ENCODE results near the gene SMAD7. TPM values are rescaled to one million over a fixed set of nuclear protein-coding genes. Genes with fewer than 3 reads are reported as not detected.

Gene SMAD7
- total and polyA plus RNA-seq, 10 of the 15 experiments (the other 5 are each of a cell fraction or from before 2014, with no cell fraction given), result 1.3 to 22.5 (median 8.0) TPM

DNA sequence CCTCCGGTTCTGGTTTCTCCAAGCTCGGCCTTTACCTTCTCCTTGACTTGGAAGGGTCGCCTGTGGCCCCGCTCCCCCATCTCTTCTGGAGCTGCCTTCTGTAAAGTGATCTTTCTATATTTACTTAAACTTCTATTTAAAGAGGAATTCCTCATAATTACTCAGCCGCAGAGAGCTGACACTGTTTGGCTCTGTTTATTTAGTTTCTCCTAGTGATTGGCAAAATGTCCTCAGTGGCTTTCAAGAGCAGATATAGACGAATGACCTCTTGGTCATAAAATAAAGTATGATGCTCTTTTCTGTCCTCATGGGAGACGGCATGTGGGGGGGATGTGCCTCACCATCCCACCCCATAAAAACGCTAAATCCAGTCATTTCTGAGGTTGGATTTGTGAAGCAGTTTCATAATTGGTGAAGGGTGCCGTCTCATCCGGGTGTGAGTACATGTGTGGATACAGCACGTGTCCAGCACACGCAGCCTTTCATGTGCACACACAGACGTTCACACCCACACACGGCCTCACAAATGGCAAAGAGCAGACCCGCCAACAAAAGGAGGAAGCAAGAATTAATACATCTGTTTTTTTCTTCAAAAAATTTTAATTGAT, 43.4 kb upstream of the SMAD7 start:
- FAIRE-seq (no peak), DNase-seq (ENCODE audit: low read depth, low spot score) (no peak), ATAC-seq (no peak)
- no peaks in the 10 kb centered on the region for H3K79me2 ChIP-seq (ENCODE audit: control insufficient read depth, insufficient read depth, low read length)
- SMC1A ChIA-PET (ENCODE audit: uncharacterized antibody, unreplicated experiment), result no interaction called here
- no peak overlapping the region for H2AFZ ChIP-seq (ENCODE audit: control insufficient read depth, low read depth, low read length)
- WGBS (ENCODE audit: insufficient coverage, insufficient replicate concordance, low lambda C conversion rate, missing lambda C conversion rate), result 46% methylated on average over 15 of the region's 15 CpGs
- intact Hi-C loops (cut with micrococcal nuclease; ENCODE audit: unreplicated experiment), result no loop called here
- H3K4me2 ChIP-seq (ENCODE audit: control insufficient read depth, insufficient read depth), result no peak overlapping the region
- no peak overlapping the region for H3K27ac ChIP-seq (ENCODE audit: control insufficient read depth, insufficient read depth)
- RAD21 ChIA-PET (ENCODE audit: unreplicated experiment), result no interaction called here
- TF ChIP-seq, protein P1, sequence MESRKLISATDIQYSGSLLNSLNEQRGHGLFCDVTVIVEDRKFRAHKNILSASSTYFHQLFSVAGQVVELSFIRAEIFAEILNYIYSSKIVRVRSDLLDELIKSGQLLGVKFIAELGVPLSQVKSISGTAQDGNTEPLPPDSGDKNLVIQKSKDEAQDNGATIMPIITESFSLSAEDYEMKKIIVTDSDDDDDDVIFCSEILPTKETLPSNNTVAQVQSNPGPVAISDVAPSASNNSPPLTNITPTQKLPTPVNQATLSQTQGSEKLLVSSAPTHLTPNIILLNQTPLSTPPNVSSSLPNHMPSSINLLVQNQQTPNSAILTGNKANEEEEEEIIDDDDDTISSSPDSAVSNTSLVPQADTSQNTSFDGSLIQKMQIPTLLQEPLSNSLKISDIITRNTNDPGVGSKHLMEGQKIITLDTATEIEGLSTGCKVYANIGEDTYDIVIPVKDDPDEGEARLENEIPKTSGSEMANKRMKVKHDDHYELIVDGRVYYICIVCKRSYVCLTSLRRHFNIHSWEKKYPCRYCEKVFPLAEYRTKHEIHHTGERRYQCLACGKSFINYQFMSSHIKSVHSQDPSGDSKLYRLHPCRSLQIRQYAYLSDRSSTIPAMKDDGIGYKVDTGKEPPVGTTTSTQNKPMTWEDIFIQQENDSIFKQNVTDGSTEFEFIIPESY (IDR thresholded peaks at IDR 0.05), result no peak
- TF ChIP-seq RFX5 (IDR thresholded peaks at IDR 0.05; ENCODE audit: low read depth, low read length) (no peak), RELA (IDR thresholded peaks at IDR 0.05; ENCODE audit: borderline replicate concordance, partially characterized antibody) (no peak), BCL3 (IDR thresholded peaks at IDR 0.05; ENCODE audit: borderline replicate concordance, insufficient read depth, low read depth, low read length, poor library complexity, severe bottlenecking) (no peak), MAX (IDR thresholded peaks at IDR 0.05; ENCODE audit: low read depth, low read length) (no peak), HDAC2 (IDR thresholded peaks at IDR 0.05) (no peak), IKZF2 (IDR thresholded peaks at IDR 0.05) (no peak), RCOR1 (conservative IDR thresholded peaks at IDR 0.05; ENCODE audit: low read depth, low read length) (no peak)
- no peaks in the 10 kb centered on the region for H3K36me3 ChIP-seq (ENCODE audit: control insufficient read depth in 2 of 2, insufficient read depth in 2 of 2, low read length in 1 of 2)
- in situ Hi-C loops (cut with MboI), result no loop called here
- no peaks in the 10 kb centered on the region for H3K9me3 ChIP-seq (replicated peaks; ENCODE audit: control insufficient read depth, insufficient read depth, low read length)
- H3K27me3 ChIP-seq (replicated peaks in 1 of 2; ENCODE audit: control insufficient read depth in 2 of 2, insufficient read depth in 2 of 2, low read length in 1 of 2), result no peaks in the 10 kb centered on the region; a peak in 1 of 4 replicates
- no peaks in the 10 kb centered on the region for H4K20me1 ChIP-seq (ENCODE audit: control insufficient read depth, insufficient read depth)
- CTCF ChIA-PET, result interaction anchor here (0.5 to 1.5 kb wide), 2 partner anchors 27 to 196 kb away, joined by 5 read pairs; no protein-coding TSS in a partner anchor
- no peak overlapping the region for H3K9ac ChIP-seq (ENCODE audit: control insufficient read depth, insufficient read depth, low read length)
- no peaks in the 10 kb centered on the region; the same call in 1 of the 2 replicates for H3K4me1 ChIP-seq (ENCODE audit: control insufficient read depth, insufficient read depth, low read length)
- no TSS peak for BruUV-seq (replicated peaks)
- POLR2A ChIA-PET, result no interaction called here
- no peak overlapping the region for H3K4me3 ChIP-seq
